Measurements from ENCODE around the gene FAM98B. TPM values are rescaled to one million over a fixed set of nuclear protein-coding genes. Genes with fewer than 3 reads are reported as not detected.

FAM98B gene
- total RNA-seq, 1 experiment from 2014 or later: 26.5 TPM

GRCh38 chr15:38481113-38481512 is 27.2 kb downstream of the FAM98B start:
- POLR2A ChIA-PET: no interaction called here
- Mint-ChIP-seq H3K36me3 (ENCODE audit: insufficient read depth, unreplicated experiment) (peaks cover 38% of the 10 kb centered on the region), H3K27ac (ENCODE audit: low read depth, unreplicated experiment) (no peak overlapping the region), H3K27me3 (ENCODE audit: insufficient read depth, unreplicated experiment) (no peaks in the 10 kb centered on the region), H3K4me3 (ENCODE audit: unreplicated experiment) (no peak overlapping the region), H3K9me3 (ENCODE audit: unreplicated experiment) (no peaks in the 10 kb centered on the region), H3K4me1 (ENCODE audit: insufficient read depth, unreplicated experiment) (no peaks in the 10 kb centered on the region)
- intact Hi-C loops (cut with micrococcal nuclease): no loop called here
- no TSS peak for BruUV-seq (replicated peaks)
- TF ChIP-seq, protein P1, sequence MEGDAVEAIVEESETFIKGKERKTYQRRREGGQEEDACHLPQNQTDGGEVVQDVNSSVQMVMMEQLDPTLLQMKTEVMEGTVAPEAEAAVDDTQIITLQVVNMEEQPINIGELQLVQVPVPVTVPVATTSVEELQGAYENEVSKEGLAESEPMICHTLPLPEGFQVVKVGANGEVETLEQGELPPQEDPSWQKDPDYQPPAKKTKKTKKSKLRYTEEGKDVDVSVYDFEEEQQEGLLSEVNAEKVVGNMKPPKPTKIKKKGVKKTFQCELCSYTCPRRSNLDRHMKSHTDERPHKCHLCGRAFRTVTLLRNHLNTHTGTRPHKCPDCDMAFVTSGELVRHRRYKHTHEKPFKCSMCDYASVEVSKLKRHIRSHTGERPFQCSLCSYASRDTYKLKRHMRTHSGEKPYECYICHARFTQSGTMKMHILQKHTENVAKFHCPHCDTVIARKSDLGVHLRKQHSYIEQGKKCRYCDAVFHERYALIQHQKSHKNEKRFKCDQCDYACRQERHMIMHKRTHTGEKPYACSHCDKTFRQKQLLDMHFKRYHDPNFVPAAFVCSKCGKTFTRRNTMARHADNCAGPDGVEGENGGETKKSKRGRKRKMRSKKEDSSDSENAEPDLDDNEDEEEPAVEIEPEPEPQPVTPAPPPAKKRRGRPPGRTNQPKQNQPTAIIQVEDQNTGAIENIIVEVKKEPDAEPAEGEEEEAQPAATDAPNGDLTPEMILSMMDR (IDR thresholded peaks at IDR 0.05; ENCODE audit: unreplicated experiment): no peak
- DNase-seq (ENCODE audit: unreplicated experiment): no peak
- CTCF ChIA-PET: no interaction called here

- H3K36me3 Mint-ChIP-seq (ENCODE audit: insufficient read depth, unreplicated experiment): peaks cover 37% of the 10 kb centered on the region
- H3K27ac Mint-ChIP-seq (ENCODE audit: low read depth, unreplicated experiment): no peak overlapping the region
- no peaks in the 10 kb centered on the region for H3K9me3 Mint-ChIP-seq (ENCODE audit: unreplicated experiment)
- DNase-seq (ENCODE audit: unreplicated experiment): no peak
- POLR2A ChIA-PET: no interaction called here
- CTCF ChIA-PET: no interaction called here
- H3K4me3 Mint-ChIP-seq (ENCODE audit: unreplicated experiment): no peak overlapping the region
- no TSS peak for BruUV-seq (replicated peaks)
- TF ChIP-seq, protein P1 (IDR thresholded peaks at IDR 0.05; ENCODE audit: unreplicated experiment): no peak
- no peaks in the 10 kb centered on the region for H3K27me3 Mint-ChIP-seq (ENCODE audit: insufficient read depth, unreplicated experiment)
- H3K4me1 Mint-ChIP-seq (ENCODE audit: insufficient read depth, unreplicated experiment): no peaks in the 10 kb centered on the region
- intact Hi-C loops (cut with micrococcal nuclease): no loop called here
These were observed 27.8 kb downstream of the FAM98B start for GRCh38 chr15:38481761-38482160.

DNA sequence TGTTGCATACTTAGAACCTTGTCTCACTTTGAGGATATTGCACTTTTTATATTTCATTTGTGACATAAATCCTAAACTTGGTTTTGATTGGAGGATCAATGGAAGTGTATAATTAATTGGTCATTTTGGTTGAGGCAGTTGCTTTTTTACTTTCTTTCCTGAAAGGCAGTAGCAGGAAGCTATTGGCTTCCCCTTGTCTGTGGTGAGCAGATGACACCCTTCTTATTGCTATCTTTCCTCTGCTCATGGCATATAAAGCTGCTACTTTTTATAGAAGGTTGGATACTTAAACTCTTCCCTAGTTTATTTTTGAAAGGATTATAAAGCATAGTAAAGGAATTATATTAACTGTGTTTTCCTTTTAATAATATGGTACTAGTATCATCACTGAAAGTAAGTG is 28.6 kb downstream of the FAM98B start:
- TF ChIP-seq, protein P1 (IDR thresholded peaks at IDR 0.05; ENCODE audit: unreplicated experiment): no peak
- no peak for DNase-seq (ENCODE audit: unreplicated experiment)
- Mint-ChIP-seq H3K4me3 (ENCODE audit: unreplicated experiment) (no peak overlapping the region), H3K9me3 (ENCODE audit: unreplicated experiment) (no peaks in the 10 kb centered on the region), H3K27me3 (ENCODE audit: insufficient read depth, unreplicated experiment) (no peaks in the 10 kb centered on the region), H3K4me1 (ENCODE audit: insufficient read depth, unreplicated experiment) (no peaks in the 10 kb centered on the region), H3K36me3 (ENCODE audit: insufficient read depth, unreplicated experiment) (peaks cover 35% of the 10 kb centered on the region), H3K27ac (ENCODE audit: low read depth, unreplicated experiment) (no peak overlapping the region)
- BruUV-seq (replicated peaks): no TSS peak
- ChIA-PET POLR2A (interaction anchor here (0.7 kb wide), 1 partner anchor 22 kb away, joined by 3 read pairs; no protein-coding TSS in a partner anchor), CTCF (interaction anchor here (1.3 to 1.4 kb wide), 2 partner anchors 43 to 81 kb away, joined by 3 read pairs; no protein-coding TSS in a partner anchor)
- intact Hi-C loops (cut with micrococcal nuclease): no loop called here

GRCh38 chr15:38486936-38487335 is 33.0 kb downstream of the FAM98B start:
- POLR2A ChIA-PET: interaction anchor here (1.2 kb wide), 1 partner anchor 12 kb away, joined by 3 read pairs; no protein-coding TSS in a partner anchor
- H3K4me1 Mint-ChIP-seq (ENCODE audit: insufficient read depth, unreplicated experiment): no peaks in the 10 kb centered on the region
- intact Hi-C loops (cut with micrococcal nuclease): no loop called here
- no peaks in the 10 kb centered on the region for H3K9me3 Mint-ChIP-seq (ENCODE audit: unreplicated experiment)
- no peak overlapping the region for H3K4me3 Mint-ChIP-seq (ENCODE audit: unreplicated experiment)
- TF ChIP-seq, protein P1 (IDR thresholded peaks at IDR 0.05; ENCODE audit: unreplicated experiment): no peak
- no TSS peak for BruUV-seq (replicated peaks)
- H3K36me3 Mint-ChIP-seq (ENCODE audit: insufficient read depth, unreplicated experiment): peaks cover 33% of the 10 kb centered on the region
- DNase-seq (ENCODE audit: unreplicated experiment): no peak
- H3K27me3 Mint-ChIP-seq (ENCODE audit: insufficient read depth, unreplicated experiment): no peaks in the 10 kb centered on the region
- no peak overlapping the region for H3K27ac Mint-ChIP-seq (ENCODE audit: low read depth, unreplicated experiment)
- CTCF ChIA-PET: interaction anchor here (0.6 to 1.6 kb wide), 3 partner anchors 10 to 505 kb away, joined by 3 to 10 read pairs (median 5); no protein-coding TSS in a partner anchor

Measured in MCF 10A (cell line).